Activated CD4-positive, alpha-beta T cell treated with anti-CD3 and anti-CD28 coated beads for 24 hours (primary cell): ENCODE results near the gene SLC24A3.

ENCODE experiments used
- DNase-seq, 2 donors: peaks; one replicate each; pipeline ENCODE4 v3.0.0-alpha.2; 2020; ENCODE audit warnings: low read depth in 2 of 2

SLC24A3 gene

DNA sequence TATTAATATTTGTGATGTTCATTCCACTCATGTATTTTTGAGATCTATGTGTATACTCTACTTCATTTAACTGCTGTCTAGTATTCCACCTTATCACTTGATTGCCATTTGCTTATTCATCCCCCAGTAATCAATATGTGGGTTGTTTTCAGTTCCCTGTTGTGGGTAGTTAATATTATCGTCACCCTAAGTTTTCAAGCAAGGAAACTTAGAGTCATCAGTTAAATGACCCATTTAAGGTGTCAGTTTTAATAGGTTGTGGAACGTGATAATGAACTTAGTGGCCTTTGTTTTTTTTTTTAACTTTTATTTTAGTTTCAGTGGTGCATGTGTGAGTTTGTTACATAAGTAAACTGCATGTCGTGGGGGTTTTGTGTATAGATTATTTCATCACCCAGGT, 90.3 kb downstream of the SLC24A3 start:
- no peak for DNase-seq

- DNase-seq: no peak
Observed at GRCh38 chr20:19304389-19304788, 91.9 kb downstream of the SLC24A3 start.

DNA sequence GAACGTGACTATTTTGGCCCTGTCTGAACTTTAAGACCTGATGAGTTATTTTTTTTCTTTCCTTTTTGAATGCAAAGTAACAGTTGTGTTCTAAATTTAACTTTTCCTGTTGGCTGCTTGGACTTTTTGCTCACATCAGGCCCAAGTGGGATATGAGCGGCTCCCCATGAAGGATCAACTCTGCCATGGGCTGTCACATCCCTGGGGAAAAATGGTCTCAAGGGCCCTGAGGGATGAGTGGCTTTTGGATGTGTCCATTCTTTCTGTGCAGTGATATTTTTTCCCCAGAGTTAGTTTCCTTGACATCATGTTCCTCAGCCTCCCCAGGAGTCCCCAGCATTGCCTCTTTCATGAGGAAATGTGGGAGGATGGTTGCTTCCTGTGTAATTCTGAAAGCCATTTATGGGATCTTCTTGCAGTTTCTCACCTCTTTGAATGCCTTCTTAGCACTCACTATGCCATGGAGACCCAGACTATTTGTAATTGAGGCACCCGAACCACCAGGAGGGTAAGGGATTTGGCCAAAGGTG, 92.5 kb downstream of the SLC24A3 start:
- DNase-seq: no peak

DNA sequence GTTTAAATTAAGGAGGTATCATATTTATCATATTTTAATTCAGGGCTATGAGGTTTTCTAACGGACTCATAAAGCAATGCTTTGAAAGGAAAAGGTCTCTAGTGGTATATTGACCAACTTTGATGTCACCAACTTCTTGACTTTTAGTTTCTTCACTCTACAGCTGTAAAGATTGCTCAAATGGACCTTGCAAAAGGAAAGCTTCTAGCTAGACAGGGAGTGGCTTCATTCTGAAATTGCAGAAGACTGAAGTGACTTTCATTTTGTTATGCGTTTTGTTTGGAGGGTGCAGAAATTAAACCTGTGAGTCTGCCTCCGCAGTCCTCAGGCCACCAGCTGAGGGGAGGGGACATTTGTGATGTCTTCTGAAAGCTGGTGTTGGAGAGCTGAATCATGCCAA, 95.7 kb downstream of the SLC24A3 start:
- DNase-seq: no peak

DNA sequence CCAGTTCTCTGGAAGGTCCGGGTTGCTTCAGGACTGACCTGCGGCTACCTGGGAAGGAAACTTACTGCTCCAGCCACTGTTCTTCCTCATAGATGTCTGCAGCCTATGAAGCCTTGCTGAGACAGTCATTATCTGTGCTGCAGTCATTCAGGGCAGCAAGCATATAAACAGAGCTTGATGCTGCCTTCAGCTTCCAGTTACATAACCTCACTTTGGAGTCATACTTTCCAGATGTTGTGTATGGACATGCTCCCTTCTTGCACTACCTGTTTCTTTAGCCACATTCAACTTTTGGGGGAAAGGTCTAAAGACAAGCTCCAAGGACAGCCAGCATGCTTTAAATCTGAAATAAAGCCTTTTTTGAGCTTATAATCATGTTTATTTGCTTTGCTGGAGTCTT, 98.1 kb downstream of the SLC24A3 start:
- DNase-seq: no peak

GRCh38 chr20:19313342-19314069, 101.1 kb downstream of the SLC24A3 start:
- DNase-seq: no peak

DNA sequence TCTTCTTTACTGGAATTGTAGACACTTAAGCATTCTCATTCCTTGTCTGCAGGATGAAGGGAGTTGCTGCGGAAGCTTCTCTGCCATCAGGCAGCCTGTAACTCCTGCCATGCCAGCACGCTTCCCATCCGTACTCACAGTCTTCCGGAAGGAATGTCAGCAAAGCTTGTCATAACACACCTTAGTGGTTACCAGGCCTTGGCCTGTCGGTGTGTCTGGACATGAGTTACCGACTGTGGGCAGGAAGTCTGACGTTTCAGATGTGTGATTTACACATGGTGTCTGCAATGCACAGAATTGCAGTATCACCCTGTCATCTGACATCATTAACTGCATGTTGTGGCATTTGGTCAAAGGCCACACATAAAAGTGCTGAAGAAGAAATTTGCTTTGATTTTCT, 102.2 kb downstream of the SLC24A3 start:
- no peak for DNase-seq

- no peak for DNase-seq
Observed at GRCh38 chr20:19317237-19318069, 105.0 kb downstream of the SLC24A3 start.

DNA sequence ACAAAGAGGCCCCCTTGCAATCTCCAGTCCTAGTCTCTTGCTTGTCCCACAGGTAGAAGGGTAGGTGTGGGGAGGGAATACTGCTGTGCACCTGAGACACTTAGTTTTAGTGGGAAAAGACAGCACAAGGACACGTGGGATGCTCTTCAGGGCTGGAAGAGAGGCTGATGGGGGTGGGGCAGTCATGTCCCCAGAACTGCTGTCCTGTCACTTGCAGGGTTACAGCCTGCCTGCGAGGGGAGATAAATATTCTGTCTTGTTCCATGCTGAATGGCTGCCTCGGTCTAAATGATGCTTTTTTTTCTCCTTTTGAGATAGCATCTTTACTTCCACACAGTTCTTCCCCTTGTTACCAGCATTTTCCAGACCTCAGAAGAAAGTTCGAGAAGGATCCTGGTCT, 106.2 kb downstream of the SLC24A3 start:
- DNase-seq: no peak

DNA sequence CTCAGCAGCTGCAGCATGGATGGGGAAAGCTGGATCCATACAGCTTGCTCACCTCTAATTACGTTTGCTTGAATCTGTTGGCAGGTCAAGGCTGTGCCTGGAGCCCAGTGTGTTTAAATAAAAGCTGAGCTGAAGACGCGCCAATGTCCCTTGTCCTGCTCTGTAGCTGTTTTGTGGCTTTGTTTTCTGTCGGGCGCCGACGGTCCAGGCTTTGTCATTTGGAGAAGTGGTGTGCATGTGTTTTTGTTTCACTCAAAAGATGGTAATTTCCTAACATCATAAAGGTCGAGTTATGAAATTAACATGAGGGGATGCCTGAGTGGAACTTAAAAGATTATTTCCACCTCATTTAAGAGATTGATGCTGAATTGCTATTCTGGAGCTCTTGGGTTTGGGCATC, 107.6 kb downstream of the SLC24A3 start:
- DNase-seq: no peak

GRCh38 chr20:19321176-19321575, 108.7 kb downstream of the SLC24A3 start:
- DNase-seq: no peak

DNA sequence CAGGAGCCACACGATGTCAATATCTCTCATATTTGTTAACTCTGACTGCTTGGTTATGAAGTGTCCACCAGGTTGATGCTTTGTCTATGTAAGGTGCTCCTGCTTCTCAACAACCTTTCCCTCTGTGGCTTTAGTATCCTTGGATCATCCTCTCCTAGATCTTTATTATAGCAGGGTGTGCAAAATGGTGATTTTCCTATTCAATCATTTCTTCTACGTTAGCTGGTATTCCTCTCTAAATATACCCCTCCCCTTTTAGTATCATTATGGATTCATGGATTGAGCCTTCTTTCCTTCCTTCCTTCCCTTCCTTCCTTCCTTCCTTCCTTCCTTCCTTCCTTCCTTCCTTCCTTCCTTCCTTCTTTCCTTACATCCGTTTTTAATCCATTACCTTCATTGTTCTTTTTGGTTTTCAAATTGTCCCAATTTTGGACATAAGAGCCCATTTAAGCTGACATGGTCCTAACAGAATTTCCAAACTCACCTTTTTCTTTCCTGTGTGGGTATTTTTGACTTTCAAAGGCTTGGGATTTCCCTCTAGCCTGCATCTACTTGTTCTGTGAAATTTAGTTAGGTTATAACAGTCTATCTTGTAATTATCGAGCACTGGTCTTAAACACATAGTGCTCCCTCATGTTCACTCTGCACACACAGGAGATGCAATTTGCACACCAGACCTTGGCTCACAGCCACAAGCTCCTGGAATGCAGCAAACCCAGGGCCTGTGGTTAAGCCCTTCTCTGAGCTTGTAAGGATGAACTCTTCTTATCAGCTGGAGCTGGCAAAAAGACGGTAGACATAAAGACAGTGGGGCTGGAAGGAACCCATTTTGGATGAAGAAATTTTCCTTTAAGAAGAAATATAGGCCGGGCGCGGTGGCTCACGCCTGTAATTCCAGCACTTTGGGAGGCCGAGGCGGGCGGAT, 109.9 kb downstream of the SLC24A3 start:
- DNase-seq: no peak

DNA sequence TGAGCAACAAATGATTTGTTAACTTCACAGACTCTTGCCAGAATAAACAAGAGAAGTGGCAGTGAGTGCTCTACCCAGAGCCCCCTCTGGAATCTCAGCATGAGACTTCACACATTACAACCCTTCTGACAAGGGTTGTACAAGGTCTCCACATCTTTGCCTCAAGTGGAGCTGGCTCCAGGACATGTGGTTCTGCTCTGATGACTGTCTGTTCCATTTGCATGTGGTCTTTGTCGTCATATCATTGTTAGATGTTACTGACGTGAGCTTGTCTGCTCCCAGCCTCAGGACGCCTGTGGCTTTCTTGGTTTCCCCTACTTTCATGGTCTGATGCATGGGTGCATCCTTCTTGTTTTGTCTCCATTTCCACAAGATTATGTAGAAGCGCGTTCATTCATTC, 115.0 kb downstream of the SLC24A3 start:
- DNase-seq: no peak

- no peak for DNase-seq
Observed at GRCh38 chr20:19328676-19329075, 116.2 kb downstream of the SLC24A3 start.

- no peak for DNase-seq
Observed at GRCh38 chr20:19330038-19330437, 117.6 kb downstream of the SLC24A3 start.

DNA sequence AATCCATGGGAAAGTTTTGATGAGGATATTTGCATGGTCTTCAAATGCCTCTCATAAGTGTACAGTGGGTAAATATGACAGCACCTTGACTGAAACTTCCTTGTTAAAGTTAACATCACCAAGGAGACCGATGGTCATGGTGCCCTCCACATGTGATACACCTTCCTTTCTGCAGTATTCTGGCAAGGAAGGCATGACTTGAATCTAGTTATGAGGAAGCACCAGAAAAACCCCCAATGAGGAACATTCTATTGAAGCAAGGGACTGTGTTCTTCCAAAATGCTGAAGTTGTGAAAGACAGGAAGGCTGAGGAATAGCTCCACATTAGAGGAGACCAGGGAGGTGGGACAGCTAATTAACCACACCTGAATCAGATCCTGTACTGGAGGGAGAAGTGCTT, 118.3 kb downstream of the SLC24A3 start:
- DNase-seq: no peak

- no peak for DNase-seq
Observed at GRCh38 chr20:19333563-19333962, 121.1 kb downstream of the SLC24A3 start.

- DNase-seq: no peak
Observed at GRCh38 chr20:19335341-19335740, 122.9 kb downstream of the SLC24A3 start.

DNA sequence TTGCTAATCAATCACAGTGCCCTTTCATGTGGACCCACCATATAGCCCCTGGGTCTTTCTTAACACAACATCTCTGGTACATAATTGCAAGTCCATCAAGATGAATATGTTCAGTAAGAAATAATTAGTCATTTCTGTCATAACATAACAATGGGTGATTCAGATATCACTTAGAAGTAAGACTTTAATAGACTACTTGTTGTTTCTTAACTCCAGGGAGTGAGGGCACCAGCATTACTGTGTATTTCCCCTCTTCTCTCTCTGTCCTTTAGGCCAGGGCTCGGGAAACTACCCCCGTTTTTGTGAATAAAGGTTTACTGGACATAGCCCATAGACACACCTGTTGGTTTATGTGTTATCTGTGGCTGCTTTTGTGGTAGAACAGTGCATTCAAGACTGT, 123.5 kb downstream of the SLC24A3 start:
- DNase-seq: no peak

DNA sequence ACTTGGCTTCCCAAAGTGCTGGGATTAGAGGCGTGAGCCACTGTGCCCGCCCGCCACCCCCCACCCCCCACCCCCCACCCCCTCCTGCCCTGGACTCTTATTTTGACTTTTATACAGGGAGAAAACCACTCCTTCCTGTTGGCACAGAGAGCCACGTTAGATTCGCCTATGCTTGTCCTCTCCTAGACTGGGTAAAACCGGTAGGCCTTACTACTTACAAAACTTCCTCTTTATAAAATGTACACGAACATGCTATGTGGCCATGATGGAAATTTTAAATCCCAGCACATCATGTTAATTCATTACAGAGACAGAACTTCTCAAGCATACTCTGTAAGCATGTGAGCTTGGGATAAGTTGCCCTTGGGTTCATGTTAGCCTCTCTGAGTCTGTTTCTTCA, 124.2 kb downstream of the SLC24A3 start:
- DNase-seq: no peak

DNA sequence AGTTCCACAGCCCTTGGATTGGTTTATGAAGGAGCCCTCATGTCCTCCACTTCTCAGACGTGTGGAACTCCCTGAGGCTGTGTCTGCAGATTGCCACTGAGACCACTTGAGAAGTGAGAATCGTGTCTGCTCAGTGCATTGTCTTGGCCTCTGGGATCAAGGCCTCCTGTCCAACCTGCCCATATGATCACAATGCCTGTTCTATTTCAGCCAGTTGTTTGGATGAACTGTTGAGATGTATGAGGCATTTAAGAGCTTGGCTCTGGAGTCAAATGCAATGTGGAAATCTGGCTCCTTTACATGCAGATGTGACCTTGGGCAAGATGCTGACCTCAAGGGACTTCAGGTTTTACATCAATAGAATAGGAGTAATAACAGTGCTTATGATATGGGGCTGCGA, 125.9 kb downstream of the SLC24A3 start:
- no peak for DNase-seq

DNA sequence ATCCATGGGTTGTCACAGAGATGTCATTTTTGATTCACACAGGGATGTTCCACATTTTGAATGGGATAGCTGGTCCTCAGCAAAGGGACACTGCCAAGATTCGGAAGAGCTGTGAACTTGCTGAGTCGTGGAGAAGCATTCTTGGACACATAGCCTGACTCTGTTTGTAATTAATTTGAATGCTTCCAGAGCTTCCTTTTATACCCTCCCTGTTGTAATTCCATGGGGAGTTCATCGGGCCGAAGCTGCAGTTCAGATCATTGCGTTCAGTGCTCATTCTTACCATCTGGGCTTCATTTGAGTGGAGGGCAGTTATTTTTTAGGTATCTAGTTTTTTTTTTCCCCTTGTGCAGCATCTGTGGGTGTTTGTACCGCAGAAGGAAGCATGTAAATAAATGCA, 126.5 kb downstream of the SLC24A3 start:
- no peak for DNase-seq
